Superior temporal gyrus (tissue), 1 donor: Measurements from ENCODE around the gene RSPH6A.
"Not testable (repeated sequence)": the region's sequence is repeated elsewhere in the genome, so short reads cannot be mapped to it uniquely, and the experiment has no call there.

ENCODE experiments used
- DNase-seq: peaks from one replicate; pipeline ENCODE4 v3.0.0-alpha.2; 2016; ENCODE audit errors: extremely low spot score

Gene RSPH6A

DNA sequence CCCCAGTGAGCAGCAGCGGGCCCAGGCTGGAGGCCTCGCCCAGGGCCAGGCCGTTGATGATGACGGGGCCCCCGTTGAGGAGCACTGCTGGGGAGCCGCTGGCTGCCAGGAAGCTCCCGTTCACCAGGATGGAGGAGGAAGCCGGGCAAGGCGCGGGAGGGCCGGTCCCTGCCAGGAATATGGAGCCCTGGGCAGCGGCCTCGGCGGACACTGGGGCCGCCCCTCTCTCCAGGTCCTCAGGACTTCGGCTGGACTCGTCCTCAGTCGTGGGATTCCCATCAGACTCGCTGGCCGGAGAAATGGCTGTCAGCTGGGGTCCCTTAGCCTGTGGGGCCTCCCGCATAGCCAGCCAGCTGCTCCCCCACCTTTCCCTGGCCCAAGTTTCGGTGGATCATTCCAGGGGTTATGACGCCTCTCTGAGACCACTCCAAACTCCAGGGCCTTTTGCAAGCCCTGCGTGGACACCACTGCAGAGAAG, 48.2 kb downstream of the RSPH6A start:
- no peak for DNase-seq

DNA sequence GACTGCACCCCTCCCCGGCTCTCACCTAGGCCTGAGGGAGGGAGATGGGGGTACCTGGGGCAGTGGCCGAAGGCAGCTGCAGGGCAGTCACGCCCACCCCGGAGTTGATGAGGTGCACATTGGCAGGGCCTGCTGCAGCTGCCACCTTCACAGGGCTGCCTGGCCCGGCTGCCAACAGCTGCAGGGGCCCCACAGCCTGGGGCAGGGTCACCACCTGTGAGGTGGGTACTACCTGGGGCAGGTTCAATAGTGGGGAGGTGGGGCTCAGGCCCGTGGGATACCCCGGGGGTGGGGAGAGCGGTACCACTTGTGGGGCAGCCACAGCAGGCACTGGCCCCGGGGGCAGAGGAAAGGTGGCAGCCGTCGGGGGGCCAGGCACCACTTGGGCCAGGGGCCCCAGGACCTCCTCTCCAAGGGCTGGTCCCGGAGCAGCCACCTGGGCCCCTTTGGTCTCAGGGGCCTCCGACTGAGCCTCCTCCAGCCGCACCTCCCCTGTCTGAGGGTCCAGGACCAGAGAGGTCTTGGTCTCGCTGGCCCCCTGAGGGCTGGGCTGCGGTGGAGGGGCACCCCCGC, 48.7 kb downstream of the RSPH6A start:
- no peak for DNase-seq

DNA sequence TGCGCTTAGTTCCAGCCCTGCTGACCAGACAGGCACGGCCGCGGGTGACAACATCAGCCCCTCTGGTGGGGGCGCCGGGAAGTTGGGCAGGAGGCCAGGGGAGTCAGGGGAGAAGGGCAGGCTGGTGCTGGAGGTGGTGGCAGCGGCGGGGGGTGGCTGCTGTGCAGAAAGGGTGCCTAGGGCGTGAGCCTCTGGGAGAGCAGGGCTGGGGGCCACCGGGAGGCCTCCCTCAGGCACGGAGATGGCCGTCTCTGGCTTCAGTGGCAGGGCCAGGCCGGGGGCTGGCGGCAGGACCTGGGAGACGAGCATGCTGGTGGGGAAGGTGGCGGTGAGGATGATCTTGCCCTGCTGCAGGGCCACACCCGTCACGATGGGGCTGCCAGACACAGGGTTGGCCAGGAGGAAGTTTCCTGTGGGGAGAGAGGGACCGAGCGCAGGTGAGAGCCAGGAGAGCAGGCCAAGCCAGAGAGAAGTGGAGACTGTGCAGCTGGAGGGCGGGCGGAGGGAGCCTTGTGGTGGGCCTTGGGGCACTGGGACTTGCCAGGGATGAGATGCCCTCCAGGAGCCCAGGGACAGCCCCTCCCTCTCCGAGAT, 49.3 kb downstream of the RSPH6A start:
- DNase-seq: no peak

DNA sequence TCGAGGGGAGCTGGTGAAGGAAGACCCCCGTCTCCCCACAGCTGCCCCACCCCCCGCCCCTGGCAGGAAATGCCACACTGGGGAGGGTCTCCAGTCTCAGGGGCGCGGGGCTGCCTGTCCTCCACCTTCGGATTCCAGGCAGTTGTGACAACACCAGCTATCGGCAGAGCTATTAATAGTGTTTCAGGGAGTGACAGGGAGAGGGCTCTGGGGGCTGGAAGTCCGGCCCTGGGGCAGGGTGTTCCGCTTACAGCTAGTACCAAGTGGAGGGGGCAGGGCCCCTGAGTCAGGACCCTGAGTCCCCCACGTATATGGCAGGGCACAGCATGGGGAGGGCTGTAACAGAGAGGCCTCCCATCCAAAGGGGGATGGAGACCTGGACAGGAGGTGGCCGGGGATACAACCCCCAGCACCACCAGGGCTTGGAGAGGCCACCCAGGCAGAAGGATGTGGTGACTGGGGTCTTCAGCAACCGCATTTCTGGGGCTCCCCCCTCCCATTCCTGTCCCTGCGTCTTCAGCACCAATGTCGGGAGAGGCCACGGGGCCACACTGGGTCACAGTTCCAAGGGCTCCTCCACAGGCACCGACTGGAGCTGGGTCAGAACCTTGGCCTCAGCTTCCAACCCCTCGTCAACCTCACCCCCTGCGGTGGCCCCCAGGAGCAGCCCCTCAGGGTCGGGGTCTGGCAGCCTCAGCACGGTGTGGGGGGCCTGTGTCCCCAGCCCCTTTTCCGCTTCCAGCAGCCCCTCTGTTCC, 50.0 kb downstream of the RSPH6A start:
- DNase-seq: no peak

DNA sequence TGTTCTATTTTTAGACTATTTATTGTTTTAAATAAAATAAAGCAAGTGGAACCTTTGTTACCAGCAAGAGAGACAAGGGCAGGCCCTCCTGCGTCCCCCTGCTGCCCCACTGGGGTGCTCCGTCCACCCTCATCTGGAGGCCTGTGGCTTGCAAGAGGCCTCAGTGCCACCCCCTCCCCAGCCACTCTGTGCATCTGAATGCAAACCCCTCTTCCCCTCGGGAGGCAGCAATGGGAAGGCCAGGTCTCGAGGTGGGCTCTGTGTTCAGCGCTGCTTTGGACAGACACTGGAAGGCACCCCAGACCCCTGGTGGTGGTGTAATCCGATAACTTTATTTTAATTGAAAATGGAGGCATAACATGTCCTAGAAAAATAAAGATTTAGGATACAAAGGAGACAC, 50.6 kb downstream of the RSPH6A start:
- no peak for DNase-seq

DNA sequence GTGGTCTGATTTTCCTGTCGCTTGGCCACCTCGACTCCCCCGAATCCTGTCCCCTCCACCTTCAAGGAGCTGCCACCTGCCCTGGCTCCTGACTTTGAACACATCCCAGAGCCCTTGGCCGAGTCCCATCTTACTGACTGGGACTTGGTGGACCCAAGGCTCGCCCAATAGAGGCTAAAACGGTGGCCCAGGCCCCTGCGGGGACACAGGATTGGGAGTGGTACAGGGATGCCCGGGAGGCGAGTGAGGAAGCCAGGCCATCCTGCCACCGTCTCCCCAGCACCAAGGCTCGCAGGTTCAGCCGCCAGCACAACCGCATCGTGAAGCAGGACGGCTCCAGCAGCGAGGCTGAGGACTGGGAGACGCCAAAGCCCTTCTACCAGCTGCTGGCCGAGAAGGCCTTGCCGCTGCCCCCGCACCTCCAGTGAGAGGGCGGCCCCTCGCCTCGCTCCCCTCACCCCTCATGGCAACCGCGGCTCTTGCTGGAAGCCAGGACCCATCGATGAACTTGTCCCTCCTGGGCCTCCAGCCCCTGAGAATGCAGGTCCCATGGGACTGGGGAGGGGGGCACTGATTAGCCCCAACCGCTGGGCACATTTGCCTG, 51.3 kb downstream of the RSPH6A start:
- DNase-seq: no peak

DNA sequence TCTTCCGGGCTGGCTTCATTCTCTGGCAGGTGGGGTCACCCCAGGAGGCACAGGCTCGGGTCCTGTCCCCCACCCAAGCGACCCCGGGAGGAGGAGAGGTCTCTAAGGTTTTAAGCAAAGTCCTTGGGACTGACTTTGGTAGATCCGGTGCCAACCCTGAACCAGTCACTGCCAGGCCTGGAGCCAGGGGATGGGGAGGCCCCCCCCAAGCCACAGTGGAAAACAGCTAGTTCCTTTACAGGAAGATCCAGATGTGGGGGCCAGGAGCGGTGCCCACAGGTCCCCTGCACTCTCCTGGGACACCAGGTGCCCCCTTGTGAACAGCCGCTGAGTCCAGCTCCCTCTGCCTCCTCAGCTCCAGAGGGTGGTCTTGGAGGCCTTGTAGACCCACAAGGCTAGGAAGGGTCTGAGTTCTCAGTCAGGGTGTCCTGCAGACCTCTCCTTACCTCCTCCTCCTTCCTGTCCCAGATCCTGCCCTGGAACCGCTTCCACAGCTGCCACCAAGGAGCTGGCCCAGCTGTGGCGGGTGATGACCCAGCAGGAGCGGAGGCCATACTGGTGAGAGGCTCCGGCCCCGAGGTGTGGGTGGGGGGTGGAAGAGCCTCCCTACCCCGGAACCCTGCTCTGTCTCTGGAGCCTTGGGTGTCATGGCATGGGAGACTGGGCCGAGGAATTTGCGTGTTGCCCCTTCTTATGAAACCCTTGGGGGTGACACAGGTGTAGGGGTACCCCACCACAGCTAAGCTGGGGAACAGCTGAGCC, 52.1 kb downstream of the RSPH6A start:
- DNase-seq: no peak

DNA sequence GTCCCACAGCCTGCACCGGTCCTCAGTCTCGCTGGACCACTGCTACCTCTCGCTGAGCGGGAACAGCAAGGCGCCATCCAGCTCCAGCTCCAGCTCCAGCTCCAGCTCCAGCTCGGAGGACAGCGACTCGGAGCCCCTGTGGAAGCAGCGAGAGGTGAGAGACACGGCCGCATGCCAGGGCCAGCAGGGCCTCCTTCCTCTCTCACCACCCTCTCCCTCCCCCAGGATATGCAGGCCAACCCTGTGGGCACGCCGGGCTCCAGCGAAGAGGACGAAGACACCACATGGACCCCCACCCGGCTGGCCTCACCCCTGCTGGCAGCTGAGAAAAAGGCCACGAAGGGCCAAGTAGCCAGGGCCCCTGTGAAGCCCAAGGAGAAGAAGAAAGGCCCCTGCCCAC, 53.4 kb downstream of the RSPH6A start:
- no peak for DNase-seq

DNA sequence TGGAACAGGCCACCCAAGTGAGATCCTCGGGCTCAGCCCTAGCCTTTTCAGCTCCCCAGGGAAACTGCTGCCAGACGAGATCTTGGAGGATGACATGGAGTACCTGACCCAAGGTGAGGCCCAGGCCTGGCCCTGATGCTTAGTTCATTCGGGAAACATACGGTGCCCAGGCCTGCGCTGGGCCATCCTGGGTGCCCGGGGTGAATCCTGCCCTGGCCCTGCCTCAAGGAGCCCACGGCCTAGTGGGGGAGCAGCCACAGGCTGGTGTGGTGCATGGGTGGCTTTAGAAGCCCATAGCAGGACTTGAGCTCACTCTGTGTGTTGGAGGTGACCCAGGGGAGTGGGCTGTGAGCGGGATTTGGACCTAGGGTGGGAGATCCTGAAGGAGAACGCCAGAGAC, 56.2 kb downstream of the RSPH6A start:
- no peak for DNase-seq

DNA sequence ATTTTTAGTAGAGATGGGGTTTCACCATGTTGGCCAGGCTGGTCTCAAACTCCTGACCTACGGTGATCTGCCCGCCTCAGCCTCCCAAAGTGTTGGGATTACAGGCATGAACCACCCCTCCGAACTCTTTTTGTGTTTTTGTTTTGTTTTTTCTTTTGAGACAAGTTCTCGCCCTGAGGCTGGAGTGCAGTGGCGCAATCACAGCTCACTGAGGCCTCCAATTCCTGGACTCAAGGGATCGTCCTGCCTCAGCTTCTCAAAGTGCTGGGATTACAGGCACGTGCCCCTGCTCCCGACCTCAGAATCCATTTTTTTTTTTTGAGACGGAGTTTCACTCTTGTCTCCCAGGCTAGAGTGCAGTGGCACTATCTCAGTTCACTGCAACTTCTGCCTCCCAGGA, 57.4 kb downstream of the RSPH6A start:
- no peak for DNase-seq

DNA sequence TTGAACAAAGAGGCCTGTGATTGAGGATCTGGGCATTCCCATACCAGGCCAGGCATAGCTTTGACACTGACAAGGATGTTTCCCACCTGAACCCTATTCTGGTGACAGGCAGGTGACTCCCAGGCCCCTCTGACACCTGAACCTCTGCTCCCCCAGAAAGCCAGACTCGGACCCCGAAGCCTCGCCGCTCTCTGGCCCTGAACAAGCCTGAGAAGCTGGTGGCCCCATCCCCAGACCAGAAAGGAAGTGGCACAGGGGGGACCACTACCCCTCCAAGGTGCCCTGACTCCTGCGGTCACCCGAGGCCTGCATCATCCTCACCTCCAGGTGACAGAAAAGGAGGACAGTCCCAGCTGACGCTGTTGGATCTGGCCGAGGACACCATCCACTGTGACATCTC, 60.8 kb downstream of the RSPH6A start:
- DNase-seq: no peak

DNA sequence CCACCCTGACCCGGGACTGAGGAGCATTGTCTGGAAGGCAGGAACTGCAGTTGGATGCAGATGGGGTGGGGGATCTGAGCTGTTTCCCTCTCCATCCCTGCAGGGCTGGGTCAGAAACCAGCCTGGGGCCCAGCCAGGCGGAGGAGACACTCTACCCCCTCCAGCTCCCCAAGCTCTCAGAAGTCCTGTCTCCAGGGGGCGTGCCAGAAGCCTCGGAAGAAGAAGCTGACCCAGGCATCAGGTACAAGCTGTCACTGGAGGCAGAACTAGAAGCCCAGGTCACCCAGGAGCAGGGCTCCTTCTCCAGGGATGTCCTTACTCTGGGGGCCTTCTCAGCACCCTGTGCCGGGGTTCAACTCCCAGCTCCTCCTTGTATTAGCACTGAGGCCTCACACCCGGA, 61.6 kb downstream of the RSPH6A start:
- no peak for DNase-seq

DNA sequence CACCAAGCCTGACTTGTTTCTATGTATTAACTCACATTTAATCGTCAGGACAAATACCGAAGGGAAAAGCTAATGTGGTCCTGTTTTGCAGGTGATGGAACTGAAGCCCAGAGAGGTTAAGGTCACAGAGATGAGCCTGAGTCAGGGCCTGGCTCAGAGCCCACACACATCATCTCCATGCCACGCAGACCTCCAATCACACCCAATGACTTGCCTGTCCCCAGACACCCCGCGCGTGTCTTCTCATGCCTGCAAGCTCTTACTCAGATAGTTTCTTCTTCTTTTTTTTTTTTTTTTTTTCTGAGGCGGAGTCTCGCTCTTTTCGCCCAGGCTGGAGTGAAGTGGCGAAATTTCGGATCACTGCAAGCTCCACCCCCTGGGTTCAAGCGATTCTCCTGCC, 62.5 kb downstream of the RSPH6A start:
- DNase-seq: no peak

DNA sequence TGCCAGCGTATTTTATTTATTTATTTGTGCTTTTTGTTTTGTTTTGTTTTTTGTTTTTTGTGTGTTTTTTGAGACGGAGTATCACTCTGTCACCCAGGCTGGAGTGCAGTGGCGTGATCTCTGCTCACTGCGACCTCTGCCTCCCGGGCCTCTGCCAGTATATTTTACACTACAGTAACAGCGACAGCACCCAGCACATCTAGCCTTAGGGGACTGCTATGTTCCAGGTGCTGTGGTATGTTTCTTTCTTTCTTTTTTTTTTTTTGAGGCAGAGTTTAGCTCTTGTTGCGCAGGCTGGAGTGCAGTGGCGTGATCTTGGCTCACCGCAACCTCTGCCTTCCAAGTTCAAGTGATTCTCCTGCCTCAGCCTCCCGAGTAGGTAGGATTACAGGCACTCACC, 63.6 kb downstream of the RSPH6A start:
- not testable (repeated sequence) for DNase-seq

DNA sequence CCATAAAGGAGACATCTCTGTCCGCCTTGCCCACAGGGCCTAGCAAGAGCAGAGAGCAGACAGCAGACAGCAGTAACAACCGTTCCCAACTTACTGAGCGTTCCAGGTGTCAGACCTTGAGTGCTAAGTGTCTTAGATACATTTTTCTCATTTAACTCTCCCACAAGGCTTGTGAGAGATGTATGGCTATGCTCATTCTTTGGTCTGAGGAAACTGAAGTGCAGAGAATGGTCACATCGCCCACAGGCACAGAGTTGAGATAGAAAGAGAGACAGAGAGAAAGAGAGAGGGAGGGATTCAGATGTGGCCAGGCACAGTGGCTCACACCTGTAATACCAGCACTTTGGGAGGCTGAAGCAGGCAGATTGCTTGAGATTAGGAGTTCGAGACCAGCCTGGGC, 67.6 kb downstream of the RSPH6A start:
- no peak for DNase-seq

DNA sequence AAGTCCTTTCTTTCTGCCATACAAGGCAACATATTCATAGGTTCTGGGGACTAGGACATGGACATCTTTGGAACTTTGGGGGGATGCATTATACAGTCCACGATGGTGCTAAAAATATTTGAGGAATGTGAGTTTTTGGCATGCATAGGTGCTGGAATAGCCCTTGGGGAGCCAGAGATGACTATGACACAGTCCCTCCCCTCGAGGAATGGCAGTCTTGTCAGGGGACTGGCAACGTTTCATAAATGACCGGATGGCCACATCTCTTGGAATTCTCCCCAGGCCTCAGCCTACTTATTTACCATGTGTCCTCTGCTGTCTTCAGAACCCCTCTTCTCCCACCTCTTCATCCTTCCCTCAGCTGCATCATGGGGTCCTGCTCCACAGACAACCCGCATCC, 68.2 kb downstream of the RSPH6A start:
- no peak for DNase-seq
